Cardiac muscle cell (in vitro differentiated cells and primary cell): ENCODE measurements around the gene ARMC7. TPM values are rescaled to one million over a fixed set of nuclear protein-coding genes. Genes with fewer than 3 reads are reported as not detected.

Experiments used
- DNase-seq, 2 donors: peaks; one replicate each; pipeline versions ENCODE4 v3.0.0 to v3.0.0-alpha.2; 2010 to 2017; ENCODE audit warnings: low read depth in 1 of 2, low spot score in 1 of 2
- H3K27ac ChIP-seq: fragments of 200-600 bp; sonication (generic); 2 replicates; pipeline ENCODE4 v1.5.1; 2016
- H3K27me3 ChIP-seq: fragments of 200-600 bp; sonication (generic); 2 replicates; pipeline ENCODE4 v1.6.0; 2016; ENCODE audit warnings: control low read depth
- H3K36me3 ChIP-seq: fragments of 200-600 bp; sonication (generic); 2 replicates; pipeline ENCODE4 v1.5.1; 2016; ENCODE audit warnings: control low read depth
- H3K4me1 ChIP-seq: fragments of 200-600 bp; sonication (generic); 2 replicates; pipeline ENCODE4 v1.8.1; 2017; ENCODE audit warnings: low read depth, mild to moderate bottlenecking, mixed run types
- H3K4me3 ChIP-seq: fragments of 200-600 bp; sonication (generic); 2 replicates; pipeline ENCODE4 v1.5.1; 2016; ENCODE audit warnings: mild to moderate bottlenecking
- H3K9me3 ChIP-seq: fragments of 200-600 bp; sonication (generic); 2 replicates; pipeline ENCODE4 v1.5.1; 2017; ENCODE audit warnings: low read depth, mild to moderate bottlenecking, control low read depth
- polyA plus RNA-seq: library from polyadenylated mRNA; unstranded; fragments of >200 nt; fragmentation: Nextera tagmentation; extraction: Ambion mirVana; gene quantifications from 2 replicates; pipeline ENCODE4 v1.2.1, GENCODE V29; 2016
- total RNA-seq: library from RNA; depleted of rRNA; stranded (reverse); fragments of >200 nt; gene quantifications from 2 replicates; pipeline ENCODE4 v1.2.3, GENCODE V29; 2016
- TF ChIP-seq, protein P1 (sequence below): IDR thresholded peaks from 2 replicates; pipeline ENCODE4 v1.5.1; 2012; ENCODE audit warnings: low read depth, mild to moderate bottlenecking, low read length

Gene ARMC7
- 8.8 and 10.0 TPM in 2 replicates for total RNA-seq
- 5.7 and 6.5 TPM in 2 replicates for polyA plus RNA-seq

DNA sequence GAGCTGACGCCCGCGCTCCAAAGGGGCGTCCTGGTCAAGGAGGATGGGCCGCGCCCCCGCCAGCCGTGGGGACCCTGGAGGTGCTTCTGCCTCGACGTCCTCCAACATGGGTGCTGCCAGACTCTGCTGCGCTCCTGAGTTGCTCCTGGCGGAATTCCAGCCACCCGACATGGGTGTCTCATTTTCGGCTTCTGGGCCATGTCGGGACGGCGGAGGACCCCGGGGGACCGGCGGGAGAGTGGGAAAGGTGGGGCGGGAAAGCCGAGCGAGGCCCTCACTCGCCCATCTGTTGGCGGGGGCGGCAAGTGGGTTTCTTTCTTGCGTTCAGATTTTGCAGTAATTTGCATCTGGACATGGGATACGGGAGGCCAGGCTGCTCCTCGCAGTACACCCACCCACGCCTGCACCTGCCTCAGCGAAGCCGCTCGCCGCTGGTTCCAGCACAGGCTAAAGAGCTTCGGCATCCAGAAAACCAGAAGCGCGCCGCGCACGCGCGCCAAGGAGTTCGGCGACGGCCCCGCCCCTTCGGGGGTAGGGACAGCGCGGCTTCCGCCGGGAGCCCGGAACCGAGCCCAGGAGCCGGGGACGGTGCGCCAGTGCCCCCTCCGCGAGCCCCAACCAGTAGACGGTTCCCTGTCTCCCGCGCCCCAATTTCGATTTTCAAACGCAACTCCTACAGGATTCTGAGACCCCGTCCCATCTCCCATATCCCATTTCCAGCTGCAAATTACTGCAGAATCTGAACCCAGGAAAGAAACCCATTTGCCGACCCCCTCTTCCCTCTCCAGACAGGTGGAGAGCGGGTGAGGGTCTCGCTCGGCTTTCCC, at the start of gene ARMC7:
ARMC7 (plus strand) TSS at position 563 of the 827 bp plus-strand sequence. CDS start 320 bp downstream, outside the sequence.
- Histone ChIP-seq H3K36me3 (no peaks in the 10 kb centered on the region), H3K27ac (no peak within 1 kb of the TSS), H3K27me3 (no peaks in the 10 kb centered on the region), H3K4me3 (peak within 1 kb of the TSS; percentile 72), H3K9me3 (no peaks in the 10 kb centered on the region), H3K4me1 (no peaks in the 10 kb centered on the region)
- DNase-seq = peak; percentile 82 to 93
- TF ChIP-seq, protein P1, sequence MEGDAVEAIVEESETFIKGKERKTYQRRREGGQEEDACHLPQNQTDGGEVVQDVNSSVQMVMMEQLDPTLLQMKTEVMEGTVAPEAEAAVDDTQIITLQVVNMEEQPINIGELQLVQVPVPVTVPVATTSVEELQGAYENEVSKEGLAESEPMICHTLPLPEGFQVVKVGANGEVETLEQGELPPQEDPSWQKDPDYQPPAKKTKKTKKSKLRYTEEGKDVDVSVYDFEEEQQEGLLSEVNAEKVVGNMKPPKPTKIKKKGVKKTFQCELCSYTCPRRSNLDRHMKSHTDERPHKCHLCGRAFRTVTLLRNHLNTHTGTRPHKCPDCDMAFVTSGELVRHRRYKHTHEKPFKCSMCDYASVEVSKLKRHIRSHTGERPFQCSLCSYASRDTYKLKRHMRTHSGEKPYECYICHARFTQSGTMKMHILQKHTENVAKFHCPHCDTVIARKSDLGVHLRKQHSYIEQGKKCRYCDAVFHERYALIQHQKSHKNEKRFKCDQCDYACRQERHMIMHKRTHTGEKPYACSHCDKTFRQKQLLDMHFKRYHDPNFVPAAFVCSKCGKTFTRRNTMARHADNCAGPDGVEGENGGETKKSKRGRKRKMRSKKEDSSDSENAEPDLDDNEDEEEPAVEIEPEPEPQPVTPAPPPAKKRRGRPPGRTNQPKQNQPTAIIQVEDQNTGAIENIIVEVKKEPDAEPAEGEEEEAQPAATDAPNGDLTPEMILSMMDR = no peak

DNA sequence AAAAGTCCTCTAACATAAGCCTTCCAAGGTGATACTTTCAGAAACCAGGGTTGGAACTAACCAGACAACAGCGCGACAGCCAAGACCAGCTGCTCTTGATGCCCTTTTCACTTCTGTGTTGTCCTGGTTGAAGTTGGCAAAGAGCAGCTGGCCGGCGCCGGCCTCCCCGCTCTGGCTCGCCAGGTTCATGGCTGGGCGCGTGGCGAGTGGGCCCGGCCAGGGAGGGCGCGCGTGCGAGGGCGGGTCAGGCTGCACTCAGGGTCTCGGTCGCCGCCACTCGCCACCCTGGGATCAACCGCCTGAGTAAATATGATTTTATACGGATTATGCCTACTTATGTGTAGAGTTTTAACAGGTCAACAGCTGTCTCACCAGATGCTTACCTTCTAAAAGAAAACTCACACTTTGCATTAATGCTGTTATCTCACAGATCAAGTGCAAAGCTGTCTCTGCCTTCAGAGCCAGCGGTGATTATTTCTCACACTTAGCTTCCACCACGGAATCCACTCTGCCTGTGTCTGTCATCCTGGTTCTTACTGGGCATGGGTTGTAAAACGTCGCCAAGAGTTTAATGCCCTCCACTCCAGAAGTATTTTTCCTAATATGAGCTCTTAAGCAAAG, 49.2 kb upstream of the ARMC7 start:
- H3K36me3 ChIP-seq = peaks cover 31% of the 10 kb centered on the region
- no peaks in the 10 kb centered on the region for H3K27me3 ChIP-seq
- H3K27ac ChIP-seq = no peak overlapping the region

DNA sequence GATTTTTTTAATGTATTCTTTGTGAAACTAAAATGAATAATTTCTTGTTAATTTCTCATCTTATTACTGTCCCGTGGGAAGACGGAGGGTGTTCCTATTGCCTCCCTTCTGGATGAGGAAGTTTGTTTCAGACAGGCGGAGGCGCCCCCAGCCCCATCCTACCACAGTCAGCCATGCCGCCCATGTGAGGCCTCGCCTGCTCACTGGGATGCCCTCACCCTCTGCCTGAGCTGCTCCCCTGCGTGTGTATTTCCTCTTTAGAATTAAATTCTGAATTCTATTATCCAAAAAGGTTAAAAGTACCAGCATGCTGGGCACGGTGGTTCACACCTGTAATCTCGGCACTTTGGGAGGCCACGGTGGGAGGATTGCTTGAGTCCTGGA, 48.7 kb upstream of the ARMC7 start:
- TF ChIP-seq, protein P1 = no peak
- Histone ChIP-seq H3K36me3 (peaks cover 29% of the 10 kb centered on the region), H3K27me3 (no peaks in the 10 kb centered on the region), H3K9me3 (no peaks in the 10 kb centered on the region), H3K4me3 (no peak overlapping the region), H3K4me1 (no peaks in the 10 kb centered on the region), H3K27ac (no peak overlapping the region)
- DNase-seq = no peak

More for the DNA sequence above, 49.2 kb upstream of the ARMC7 start:
- TF ChIP-seq, protein P1 = no peak
- Histone ChIP-seq H3K9me3 (no peaks in the 10 kb centered on the region), H3K4me3 (no peak overlapping the region), H3K4me1 (no peaks in the 10 kb centered on the region)
- DNase-seq = no peak

DNA sequence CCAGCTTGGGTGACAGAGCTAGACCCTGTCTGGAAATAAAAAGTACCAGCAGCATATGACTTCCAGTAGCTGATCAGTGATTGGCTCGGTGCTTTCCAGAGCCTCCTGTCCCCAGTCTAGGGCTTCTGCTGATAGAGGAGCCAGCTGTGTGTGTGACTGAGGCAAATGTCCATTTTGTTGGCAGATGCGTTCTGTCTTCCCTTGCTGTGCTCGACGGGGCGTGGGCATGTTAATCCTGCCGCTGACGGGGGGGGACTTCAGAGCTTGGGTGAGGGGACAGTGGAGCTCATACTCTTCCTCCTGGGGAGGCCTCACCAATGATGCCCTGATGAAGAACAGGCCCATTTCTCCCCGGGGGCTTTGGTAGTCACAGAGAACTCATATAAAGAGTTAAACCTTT, 48.2 kb upstream of the ARMC7 start:
- H3K36me3 ChIP-seq = peaks cover 23% of the 10 kb centered on the region
- no peak overlapping the region for H3K4me3 ChIP-seq
- no peaks in the 10 kb centered on the region for H3K9me3 ChIP-seq
- TF ChIP-seq, protein P1 = no peak
- no peak overlapping the region for H3K27ac ChIP-seq
- H3K4me1 ChIP-seq = no peaks in the 10 kb centered on the region
- no peak for DNase-seq
- H3K27me3 ChIP-seq = no peaks in the 10 kb centered on the region

DNA sequence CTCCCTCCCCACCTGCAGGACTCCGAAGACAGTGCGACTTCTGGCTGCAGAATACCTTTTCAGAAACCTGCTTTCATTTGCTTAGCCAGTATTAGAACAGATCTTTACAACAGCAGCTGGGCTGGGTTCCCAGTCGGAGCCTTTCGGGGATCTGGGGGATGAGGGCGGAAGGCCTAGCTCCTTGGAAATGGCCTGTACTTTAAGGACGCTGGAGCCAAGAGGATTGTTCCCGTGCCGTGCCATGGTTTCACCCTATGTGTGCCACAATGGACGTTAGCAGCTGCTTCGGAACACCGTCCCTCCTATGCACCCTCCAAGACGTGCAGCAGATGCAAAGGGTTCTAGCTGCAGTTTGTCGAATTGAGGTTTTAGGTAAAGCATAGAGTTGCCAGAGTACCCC, 46.6 kb upstream of the ARMC7 start:
- Histone ChIP-seq H3K36me3 (peaks cover 23% of the 10 kb centered on the region), H3K4me1 (no peaks in the 10 kb centered on the region), H3K4me3 (no peak overlapping the region), H3K9me3 (no peaks in the 10 kb centered on the region), H3K27ac (no peak overlapping the region), H3K27me3 (no peaks in the 10 kb centered on the region)
- DNase-seq = no peak
- TF ChIP-seq, protein P1 = no peak
